ENCODE measurements around the gene TMOD1.

DNA sequence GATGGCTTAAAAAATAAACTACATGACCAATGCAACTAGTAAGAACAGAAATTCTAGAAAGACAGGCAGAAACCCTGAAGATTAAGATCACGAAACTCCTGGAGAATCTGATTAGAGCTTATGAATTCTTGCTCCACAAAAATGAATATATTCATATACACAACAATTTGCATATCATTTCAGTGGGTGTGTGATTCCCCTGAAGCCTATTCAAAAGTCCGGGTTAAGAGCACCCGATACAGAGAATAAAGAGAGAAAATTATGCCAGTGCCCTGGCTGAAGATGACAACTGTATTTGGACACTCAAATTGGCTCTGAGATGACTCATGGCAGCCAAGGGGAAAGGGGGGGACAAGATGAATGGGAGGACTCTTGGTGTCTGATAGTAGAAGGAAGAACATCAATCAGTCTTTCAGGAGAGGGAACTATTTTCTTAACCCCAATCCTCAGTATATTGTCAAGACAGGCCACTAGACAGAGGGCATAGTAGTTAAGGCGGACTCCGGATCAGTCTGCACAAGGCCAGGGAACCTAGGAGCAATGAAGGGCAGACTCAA lies 6.0 kb downstream of the TMOD1 start:
- TF ChIP-seq, protein P1, sequence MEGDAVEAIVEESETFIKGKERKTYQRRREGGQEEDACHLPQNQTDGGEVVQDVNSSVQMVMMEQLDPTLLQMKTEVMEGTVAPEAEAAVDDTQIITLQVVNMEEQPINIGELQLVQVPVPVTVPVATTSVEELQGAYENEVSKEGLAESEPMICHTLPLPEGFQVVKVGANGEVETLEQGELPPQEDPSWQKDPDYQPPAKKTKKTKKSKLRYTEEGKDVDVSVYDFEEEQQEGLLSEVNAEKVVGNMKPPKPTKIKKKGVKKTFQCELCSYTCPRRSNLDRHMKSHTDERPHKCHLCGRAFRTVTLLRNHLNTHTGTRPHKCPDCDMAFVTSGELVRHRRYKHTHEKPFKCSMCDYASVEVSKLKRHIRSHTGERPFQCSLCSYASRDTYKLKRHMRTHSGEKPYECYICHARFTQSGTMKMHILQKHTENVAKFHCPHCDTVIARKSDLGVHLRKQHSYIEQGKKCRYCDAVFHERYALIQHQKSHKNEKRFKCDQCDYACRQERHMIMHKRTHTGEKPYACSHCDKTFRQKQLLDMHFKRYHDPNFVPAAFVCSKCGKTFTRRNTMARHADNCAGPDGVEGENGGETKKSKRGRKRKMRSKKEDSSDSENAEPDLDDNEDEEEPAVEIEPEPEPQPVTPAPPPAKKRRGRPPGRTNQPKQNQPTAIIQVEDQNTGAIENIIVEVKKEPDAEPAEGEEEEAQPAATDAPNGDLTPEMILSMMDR (IDR thresholded peaks at IDR 0.05 in 4 of 5, conservative IDR thresholded peaks at IDR 0.05 in 1 of 5): no peak
- no peak for TF ChIP-seq POLR2A (IDR thresholded peaks at IDR 0.05)

Data from gastrocnemius medialis (tissue), 4 donors.